Dedifferentiated amniotic fluid mesenchymal stem cell (primary cell): ENCODE data around the gene SUSD6.
"Not testable (repeated sequence)": the region's sequence is repeated elsewhere in the genome, so short reads cannot be mapped to it uniquely, and the experiment has no call there.

Experiments used
- DNase-seq: peaks from one replicate; pipeline ENCODE4 v3.0.0-alpha.2; 2016; ENCODE audit errors: extremely low spot score

SUSD6 gene

DNA sequence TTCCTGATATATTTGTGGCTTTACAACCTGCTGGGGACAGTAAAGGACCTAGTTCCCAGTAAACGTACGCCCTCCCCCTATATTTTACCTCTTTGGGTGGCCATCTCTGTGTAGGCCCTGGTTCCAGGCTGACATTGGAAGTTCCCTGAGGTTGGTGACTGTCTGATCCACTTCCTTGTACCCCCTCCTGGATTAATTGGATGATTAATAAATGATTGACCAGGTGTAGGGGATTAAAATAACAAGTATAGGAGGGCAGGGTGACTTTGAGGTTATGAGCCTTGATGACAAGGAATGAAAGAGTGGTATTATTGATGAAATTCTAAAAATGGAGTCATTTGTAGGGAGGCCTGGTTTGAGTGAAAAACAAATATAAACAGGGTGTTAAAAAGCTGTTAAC, 9.6 kb downstream of the SUSD6 start:
- no peak for DNase-seq

DNA sequence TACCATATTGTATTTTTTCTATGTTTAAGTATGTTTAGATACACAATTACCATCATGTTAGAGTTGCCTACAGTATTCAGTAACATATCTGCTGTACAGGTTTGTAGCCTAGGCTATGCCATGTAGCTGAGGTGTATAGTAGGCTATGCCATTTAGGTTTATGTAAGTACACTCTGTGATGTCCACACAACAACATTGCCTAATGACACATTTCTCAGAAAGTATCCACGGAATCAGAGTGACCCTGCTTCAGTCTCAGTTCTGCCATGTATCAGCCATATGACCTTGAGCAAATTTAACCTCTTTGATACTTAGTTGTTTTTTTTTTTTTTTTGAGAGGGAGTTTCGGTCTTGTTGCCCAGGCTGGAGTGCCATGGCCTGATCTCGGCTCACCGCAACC, 12.7 kb downstream of the SUSD6 start:
- no peak for DNase-seq

DNA sequence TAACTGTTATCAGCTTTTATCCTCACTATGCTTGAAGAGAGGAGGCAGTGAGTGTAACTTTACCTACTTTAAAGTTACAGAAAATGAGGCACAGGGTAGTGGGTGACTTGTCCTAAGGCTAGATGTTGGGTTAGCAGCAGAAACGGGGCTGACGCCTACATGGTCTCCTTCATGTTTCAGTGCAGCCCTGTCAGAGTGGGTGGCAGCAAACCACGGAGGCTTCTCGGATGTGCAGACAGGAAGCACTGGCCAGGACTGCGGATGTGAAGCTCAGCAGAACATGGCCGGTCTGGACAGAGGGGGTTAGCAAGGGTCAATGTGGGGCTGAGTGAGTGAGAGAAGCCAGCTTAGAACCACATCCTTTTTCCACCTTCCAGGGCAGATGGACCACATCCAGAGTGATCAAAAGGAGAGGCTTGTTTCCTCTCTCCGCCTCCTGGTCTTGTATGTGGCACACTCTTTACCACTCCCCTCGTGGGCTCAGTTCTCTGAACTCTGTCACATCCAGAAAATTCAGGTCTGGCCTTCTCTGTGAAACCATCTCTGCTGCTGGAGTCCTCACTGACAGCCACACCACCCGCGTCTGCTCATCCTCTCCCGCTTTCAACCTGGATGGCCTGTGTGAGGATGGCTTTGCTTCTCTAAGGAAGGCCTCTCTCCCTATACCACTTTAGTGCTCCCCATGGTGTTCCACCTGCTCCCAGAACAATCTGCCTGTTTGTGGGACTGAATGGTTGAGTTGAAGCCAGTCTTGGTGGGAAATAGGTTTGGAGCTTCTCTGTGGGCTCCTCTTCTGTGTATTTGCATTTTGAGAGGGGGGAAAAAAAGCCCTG, 14.1 kb downstream of the SUSD6 start:
- DNase-seq = no peak

DNA sequence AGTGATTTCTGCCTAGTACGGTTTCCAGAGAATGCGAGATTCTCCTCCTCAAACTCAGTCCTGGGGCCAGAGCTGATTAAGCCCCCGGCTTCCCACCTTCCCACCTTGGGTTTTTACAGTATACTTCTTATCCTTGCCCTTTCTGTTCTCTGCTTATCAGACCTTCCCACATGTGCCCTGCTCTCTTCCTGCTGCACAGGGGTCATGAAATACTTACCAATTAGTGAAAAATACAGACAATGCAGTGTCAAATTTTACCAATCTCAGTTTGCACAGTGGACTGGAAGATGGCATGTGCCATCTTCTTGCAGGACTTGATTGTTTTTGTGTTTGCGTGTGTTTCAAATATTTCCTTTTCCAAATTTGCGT, 14.7 kb downstream of the SUSD6 start:
- DNase-seq = no peak

DNA sequence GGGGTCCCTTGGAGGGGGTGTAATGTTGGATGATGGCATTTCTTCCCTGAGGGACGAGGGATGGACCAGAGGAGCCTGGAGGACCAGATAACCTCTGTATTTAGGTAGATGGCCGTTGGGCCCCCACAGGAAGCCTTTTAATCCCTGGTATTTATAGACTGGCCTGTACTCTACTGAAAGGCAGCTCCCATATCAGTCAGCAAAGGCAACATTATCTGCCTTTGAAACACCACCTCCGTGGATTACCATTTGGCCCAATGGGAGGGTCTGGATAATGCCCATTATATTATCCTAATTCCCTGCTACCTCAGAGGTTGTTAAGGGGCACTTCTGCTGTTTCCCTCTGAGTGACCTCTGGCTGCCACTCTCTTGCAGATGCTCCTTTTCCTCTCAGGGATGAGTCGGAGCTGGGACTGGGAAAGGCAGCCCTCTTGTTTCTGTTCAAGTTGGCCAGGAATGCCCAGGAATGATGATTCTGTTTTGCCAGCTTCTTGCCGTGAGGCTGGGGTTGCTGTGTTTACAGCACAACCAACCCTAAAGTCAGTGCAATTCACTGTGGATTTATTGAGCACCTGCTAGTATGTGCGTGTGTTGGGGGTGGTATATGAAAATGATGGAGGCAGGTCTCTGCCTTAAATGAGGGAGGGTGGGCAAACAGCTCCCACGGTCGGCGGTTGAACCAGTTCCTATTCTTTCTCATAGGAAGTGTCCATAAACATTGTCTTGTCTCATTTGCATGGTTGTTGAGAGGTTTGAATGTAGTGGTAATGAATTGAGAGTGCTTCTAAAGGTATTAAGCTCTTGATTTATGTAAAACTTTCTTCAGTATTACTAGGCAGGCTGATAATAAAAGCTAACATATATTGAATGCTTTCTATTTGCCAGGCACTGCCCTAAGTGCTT, 18.1 kb downstream of the SUSD6 start:
- no peak for DNase-seq

DNA sequence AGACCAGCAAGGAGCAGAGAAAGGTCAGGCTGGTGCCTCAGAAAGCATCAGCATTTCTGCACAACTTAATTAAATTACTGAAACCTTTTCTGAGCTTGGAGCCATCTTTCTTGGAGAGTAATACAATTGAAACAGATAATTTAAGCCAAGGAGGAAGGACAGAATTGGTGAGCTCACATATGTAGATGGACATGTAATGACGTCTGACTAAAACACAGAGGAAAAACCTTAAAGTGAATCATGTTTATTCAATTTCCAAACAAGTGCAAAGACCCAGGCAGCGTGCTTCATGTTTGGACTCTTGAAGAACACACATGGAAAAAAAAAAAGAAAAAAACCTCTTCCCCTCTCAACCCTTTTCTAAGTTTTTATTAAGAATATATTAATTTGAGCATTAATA, 19.0 kb downstream of the SUSD6 start:
- DNase-seq = no peak

DNA sequence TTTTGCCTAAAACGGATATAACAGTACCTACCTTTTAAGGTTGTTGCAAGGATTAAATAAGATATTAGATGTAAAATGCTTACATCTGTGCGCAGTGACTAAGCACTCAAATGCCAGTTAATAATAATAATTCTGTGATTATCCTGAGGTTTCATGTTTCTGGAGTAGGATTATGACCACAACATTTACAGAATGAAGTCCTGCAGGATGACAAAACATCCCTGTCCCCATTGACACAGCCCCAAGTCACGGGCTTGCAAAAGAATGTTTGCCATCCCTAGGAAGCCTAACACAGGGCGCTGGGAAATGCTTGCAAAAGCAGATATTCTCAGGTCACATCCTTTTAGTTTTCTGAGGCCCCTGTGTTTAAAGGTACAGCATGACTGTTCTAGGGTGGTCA, 20.1 kb downstream of the SUSD6 start:
- no peak for DNase-seq

DNA sequence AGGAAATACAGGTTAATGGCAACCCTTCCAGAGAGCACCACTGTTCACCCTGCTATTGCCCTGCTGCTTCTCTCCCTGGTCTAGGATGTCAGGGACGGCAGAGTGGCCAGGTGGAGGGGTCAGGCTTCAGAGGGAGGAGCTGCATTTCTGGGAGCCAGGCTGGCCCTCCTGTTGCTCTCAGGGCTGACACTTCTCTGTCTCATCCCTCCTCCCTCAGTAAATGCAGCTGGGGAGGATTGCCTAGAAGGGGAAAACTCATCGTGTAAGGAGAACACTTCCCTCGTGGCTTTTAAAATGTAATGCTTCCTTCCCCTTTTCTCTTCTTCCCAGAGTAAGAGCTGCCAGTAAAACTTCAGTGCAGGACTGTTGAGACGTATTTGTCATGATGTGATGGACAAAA, 20.8 kb downstream of the SUSD6 start:
- no peak for DNase-seq

DNA sequence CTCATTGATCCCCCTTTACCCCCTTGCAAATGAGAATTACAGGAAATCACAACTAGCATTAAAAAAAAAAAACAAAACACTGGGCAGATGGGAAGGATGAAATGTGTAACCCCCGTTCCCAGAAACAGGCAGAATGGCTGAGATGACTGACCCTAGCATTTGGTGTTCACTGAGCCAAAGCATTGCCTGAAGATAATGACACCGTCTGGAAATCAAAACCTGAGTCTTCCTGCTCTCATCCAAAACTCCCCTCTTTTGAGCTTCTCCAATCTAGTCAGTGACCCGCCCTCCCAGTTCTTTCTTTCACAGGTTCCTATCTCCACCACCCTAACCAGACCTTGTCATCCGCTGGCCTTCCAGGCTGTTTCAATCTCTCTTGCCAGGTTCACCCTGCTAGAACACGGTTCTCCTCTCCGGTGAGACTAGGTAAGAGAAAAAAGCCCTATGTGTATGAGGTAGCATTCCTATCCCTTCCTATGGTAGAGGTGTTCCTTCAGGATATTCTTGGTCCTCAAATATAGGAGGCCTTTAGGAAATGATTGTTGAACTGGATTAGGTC, 21.3 kb downstream of the SUSD6 start:
- no peak for DNase-seq

DNA sequence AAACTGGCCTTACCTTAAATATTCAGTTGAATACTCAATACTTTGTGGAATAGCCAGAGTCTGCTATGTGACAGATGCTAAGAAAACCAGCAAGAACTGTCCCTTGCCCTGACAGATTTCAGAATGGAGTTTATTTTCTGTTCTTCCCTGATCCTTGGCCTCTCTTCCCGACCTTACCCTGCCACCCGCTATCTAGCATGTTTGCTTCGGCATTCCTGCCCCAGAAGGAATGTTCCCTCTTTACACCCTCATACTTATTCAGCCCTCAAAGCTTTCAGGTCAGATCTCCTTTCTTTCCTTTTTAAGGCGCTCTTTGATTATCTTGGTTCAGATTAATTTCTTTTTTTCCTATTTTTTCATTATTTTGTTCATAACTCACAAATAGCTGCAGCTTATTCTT, 21.8 kb downstream of the SUSD6 start:
- DNase-seq = no peak

DNA sequence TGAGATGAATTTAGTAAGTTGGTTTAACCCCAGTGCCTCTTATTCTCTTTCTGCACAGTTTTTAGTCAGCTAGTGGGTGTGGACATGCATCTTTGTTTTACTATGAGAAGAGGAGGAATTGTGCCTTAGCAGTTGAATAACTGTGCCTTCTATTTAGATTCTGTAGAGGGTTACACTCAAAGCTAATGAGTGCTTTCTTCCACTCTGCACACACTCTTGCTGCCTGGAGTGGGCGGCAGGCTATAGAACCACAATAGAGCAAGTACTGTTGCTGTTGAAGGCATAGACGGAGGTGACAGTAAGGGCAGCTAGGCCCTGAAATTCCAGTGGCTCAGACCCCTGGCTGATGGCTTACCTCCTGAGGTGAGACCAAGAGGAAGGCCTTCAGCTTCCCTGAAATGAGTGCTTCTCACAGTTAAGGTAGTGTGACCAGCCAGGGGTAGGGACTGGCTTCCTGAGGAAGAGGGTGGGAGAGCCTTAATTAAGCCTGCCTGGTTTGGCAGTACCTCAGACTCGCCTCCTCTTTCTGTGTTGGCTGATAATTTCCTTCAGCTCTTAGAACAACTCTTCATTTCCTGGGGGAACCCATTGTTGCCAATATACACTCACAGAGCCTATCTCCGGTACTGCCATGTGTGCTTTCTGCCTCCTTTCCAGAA, 24.7 kb downstream of the SUSD6 start:
- no peak for DNase-seq

DNA sequence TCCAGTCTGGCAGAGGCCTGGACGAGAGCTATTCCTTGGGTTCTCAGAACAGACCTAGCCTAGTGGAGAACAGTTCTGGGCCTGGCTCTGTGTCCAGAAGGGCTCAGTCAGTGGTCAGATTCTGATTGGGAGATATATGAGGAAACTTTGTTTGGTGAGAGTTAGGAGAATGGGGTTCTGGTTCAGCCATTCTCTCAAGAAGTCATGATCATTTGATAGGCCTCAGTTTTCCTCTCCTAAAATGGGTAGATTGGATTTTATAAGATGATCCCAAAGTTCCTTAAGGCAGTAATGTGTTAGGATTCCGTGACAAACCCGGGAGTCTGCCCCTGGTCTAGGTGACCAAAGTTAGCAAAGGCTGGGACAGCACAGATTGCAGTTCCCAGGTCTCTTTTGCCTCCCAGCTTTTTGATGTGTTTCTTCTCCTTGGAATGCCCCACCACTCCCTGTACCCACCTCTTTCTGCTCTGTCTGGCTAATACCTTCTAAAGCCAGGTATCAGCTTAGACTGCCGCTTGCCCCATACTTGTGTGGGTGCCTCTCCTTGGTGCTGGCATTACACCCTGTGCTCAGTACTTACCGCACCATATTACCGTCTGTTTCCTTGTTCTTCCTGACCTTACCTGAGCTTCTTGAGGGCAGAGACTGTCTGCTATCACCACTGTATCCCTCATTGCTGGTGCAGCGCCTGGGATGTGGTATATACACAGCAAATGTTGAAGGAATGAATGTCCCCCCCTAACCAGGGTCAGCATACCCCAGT, 25.5 kb downstream of the SUSD6 start:
- no peak for DNase-seq

DNA sequence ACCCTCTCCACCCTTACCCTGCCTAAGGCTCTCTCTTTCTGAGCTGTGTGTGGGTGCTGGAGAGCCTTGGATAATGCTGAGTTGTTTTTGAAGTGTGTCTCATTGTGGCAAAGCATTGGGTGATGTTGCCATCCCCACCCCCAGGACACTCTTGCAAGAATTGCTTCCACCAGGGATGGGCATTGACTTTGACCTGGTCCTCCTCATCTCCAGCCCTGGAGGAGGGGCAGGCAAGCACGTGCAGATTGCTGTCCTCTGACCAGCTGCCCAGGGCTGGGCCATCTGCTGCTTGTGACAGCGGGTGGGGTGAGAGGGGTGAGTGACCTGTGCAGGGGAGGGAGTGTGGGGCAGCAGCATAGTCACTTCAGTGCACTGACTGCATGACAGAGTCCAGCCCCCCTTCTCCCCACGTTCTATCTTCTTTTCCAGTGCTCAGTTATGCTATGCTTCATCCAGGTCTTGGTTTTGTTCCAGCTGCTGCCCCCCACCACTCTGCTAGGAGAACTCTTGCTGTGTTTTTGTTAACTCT, 26.2 kb downstream of the SUSD6 start:
- no peak for DNase-seq

DNA sequence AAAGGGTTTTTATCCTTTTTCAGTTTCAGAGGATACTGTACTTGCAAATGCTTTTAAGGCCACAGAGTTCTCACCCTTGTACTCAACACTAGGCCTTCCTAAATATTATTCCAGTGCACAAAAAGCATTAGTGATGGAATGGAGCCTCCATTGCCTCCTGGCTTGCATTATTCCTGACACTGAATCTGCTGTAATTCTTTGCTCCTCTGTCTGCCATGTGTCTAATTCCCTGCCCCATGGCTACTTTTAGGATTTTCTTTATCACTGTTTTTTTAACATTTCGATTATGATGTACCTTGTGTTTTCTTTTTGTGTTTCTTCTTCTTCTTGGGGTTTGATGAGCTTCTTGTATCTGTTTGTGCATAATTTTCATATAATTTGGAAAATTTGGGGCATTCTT, 29.5 kb downstream of the SUSD6 start:
- DNase-seq = no peak

DNA sequence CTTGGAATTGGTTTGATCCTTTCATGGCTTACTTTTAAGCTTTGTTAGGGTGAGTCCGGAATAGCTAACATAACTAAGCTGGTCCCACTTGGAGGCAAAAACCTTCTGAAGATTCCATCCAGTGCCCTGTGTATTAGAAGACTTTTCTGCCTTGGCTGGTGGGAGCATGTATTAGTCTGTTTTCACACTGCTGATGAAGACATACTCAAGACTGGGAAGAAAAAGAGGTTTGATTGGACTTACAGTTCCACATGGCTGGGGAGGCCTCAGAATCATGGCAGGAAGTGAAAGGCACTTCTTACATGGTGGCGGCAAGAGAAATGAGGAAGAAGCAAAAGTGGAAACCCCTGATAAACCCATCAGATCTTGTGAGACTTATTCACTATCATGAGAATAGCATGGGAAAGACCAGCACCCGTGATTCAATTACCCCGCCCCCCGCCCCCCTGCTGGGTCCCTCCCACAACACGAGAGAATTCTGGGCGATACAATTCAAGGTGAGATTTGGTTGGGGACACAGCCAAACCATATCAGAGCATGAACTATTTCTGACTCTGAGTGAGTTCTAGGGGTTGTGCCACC, 30.9 kb downstream of the SUSD6 start:
- not testable (repeated sequence) for DNase-seq

DNA sequence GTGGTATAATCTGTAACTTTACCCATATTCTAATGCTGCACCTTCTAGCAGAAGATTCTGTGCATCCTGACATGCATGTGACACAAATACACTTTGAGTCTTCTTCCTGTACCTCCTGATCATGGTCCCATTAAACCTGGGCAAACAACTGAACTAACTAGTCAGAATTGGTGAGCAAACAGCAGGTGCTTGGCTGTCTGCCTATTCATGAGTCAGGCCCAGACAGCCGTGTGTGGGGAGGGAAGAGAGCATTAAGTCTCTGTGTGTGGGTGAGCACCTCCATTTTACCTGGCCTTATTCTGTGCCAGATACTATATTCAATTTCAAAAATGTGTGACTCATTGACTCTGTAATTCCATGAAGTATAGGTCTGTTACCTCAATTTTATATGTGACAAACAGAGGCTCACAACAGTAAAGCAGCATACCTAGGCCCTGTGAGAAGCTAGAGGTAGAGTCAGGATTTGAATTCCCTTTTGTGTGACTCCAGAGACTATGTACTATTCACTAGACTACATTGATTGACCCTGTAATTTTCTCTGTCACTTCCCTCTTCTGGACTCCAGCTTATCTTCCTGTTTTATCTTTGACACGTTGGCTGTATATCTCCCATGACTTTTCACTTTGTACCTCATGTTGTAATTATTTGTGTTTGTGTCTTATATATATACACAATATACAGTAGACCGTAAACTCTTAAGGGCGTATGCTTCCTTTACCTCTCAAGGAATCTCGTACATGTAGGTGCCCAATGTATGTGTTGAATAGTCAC, 32.2 kb downstream of the SUSD6 start:
- DNase-seq = no peak

DNA sequence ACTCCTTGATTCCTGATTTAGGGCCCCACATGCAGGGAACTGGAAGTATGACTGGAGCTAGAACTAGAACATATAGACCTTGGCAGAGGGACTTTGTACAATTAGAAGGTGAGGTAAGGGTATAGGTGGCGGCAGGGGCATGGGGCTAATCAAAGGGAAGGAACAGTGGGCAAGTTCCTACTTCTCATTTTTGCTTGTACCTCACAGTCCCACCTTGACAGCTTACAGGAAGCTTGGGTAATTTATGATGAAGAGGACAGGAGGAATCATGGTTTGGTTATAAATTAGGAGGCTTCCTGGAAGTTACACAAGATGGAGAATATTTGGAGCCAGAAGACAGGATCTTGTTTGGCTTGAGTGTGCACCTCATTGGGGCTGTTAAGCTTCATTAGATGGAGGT, 33.4 kb downstream of the SUSD6 start:
- DNase-seq = no peak

DNA sequence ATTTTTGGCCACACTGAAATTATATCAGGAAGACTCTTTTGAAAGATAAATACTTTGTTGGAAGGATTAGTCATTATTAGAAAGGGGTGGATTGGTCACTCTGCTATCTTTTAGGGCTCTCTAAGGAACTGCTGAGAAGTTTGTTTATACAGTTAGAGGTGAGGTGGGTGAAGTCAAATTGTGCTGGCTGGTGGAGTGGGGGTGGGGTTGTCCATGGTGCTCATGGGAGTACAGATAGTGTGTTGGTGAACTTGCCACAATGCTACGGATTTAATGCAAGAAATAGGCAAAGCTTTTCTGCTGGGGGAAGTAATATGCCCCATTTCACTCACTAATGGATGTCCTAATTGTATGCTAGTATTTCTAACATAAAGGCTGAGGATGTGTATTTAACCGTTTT, 35.8 kb downstream of the SUSD6 start:
- no peak for DNase-seq

DNA sequence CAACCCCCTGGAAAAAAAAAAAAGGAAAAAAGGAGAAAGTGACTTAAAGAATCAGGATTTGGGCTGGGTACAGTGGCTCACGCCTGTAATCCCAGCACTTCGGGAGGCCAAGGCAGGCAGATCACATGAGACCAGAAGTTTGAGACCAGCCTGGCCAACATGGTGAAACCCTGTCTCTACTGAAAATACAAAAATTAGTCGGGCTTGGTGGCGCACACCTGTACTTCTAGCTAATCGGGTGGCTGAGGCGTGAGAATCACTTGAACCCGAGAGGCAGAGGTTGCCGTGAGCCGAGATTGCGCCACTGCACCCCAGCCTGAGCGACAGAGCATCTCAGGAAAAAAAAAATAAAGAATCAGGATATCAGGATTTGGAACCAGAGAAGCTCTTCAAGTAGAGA, 36.2 kb downstream of the SUSD6 start:
- not testable (repeated sequence) for DNase-seq
